NCI-H1694 (cell line): ENCODE data around the gene MPC1.
"Not testable (repeated sequence)": the region's sequence is repeated elsewhere in the genome, so short reads cannot be mapped to it uniquely, and the experiment has no call there.

Experiments
- DNase-seq: peaks from one replicate; lab custom pipeline; 2025; lab: John Stamatoyannopoulos, UW

Gene MPC1

DNA sequence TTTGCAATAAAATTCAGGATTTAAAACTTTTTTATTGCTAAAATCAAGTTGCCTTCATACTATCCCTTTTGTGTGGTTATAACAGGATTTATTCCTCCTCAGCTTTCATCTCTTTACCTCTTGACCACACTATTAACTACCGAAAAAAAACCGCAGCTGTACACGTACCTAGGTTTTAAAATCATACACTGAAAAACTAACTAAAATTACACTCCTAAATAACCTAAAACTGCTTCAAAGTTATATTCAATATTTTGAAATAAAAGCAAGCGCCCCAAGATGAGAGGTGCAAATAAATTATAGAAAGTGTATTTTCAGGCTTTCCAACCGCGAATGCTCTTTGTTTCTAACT, 1.4 kb downstream of the MPC1 start:
- no peak for DNase-seq

GRCh38 chr6:166379800-166380199, 2.9 kb downstream of the MPC1 start:
- DNase-seq: no peak

GRCh38 chr6:166379103-166379586, 3.6 kb downstream of the MPC1 start:
- no peak for DNase-seq

GRCh38 chr6:166377721-166378120, 5.0 kb downstream of the MPC1 start:
- DNase-seq: no peak

GRCh38 chr6:166375013-166375412, 7.7 kb downstream of the MPC1 start:
- DNase-seq: no peak

- no peak for DNase-seq
Observed at GRCh38 chr6:166370489-166370888, 12.3 kb downstream of the MPC1 start.

DNA sequence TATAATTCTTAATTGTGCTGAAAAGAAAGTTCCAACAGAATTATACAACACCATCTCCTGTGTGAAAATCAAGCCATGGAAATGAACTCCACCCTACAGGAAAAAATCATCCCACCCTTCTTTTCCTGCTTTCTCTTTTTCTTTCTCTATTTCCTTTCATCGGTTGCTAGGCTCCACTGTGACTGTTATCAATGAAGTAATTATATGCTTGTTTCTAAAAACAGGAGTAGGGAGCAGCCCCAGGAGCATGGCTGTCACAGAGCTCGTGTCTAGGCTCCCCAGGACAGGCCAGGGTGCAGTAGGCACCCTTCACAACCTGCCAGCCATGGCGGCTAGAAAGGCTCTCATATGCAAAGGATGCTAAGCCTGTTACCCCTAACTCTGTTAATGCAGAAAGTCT, 13.0 kb downstream of the MPC1 start:
- no peak for DNase-seq

GRCh38 chr6:166366921-166367320, 15.8 kb downstream of the MPC1 start:
- DNase-seq: no peak

- DNase-seq: no peak
Observed at GRCh38 chr6:166365806-166366205, 16.9 kb downstream of the MPC1 start.

DNA sequence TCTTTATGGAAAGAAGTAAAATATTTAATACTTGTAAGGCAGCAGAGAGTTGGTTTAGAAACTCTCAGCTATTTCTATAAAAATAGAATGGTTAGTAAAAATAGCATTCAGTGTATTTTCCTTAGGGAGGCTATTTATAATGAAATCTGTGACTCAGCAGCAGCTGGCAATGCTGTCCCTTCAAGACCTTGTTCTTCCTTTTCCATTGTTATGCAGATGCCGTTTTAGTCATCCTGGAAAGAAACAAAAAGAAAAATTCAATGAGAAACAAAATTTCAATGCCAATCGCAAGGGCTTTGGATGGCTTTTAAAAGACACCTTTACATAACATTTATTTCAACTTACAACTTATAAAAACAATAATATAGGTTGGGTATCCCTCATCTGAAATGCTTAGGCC, 17.5 kb downstream of the MPC1 start:
- no peak for DNase-seq

DNA sequence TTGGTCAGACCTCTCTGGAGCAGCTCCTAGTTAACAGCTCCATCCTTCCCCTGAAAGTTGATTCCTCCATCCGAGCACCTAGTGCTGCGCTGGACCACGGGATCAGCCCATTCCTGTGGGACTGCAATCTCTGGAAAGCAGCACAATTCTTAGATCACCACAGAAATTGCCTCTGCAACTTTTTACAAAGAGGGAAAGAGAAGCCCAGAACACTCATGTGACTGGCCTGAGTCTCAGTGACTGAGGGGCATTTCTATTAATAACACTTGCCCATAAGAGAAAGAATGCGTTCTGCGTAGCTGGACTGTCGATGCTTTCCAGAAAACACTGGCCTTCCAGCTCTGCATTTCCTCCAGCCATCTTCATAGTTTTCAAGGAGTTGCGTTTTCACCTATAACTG, 18.3 kb downstream of the MPC1 start:
- DNase-seq: no peak

- DNase-seq: not testable (repeated sequence)
Observed at GRCh38 chr6:166362427-166362826, 20.3 kb downstream of the MPC1 start.

- no peak for DNase-seq
Observed at GRCh38 chr6:166361077-166361429, 21.7 kb downstream of the MPC1 start.

DNA sequence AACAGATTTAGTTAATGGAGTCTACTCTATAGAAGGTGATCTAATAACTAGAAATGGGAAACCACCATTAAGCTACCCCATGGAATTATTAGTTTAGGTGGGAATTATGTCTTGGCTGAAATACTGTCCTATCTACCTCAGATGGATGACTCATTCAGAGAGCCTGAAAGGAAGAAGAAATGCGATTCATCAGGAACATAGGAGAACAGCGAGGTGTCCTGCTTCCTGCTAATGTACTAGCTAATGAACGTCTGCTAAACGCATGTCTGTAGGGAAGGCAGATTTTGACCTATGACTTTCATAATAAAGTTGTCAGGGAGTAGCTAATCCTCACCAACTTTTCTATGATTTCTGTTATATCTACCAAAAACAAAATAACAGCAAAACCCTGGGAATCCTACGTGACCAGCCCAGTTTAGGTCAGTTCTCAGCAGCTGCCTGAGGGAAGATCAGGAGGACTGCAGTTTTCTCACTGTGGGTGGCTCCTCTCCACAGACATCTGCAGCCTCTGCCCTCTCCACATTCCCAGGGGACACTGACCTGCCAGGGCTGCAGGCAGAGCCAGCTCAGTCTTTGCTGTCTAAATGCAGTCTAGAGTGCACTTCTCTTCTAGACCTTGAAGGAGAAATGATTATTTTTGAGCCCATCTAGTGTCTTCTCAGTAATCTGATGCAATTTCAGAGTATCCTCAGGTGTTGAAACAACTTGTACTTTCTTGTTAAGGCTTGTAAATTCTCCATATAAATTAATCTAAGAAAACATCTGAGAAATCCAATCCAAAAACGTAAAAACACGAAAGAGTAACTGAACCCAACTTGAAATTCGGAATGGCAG, 22.3 kb downstream of the MPC1 start:
- no peak for DNase-seq

GRCh38 chr6:166355552-166355951, 27.2 kb downstream of the MPC1 start:
- DNase-seq: no peak

GRCh38 chr6:166354965-166355364, 27.8 kb downstream of the MPC1 start:
- DNase-seq: no peak

DNA sequence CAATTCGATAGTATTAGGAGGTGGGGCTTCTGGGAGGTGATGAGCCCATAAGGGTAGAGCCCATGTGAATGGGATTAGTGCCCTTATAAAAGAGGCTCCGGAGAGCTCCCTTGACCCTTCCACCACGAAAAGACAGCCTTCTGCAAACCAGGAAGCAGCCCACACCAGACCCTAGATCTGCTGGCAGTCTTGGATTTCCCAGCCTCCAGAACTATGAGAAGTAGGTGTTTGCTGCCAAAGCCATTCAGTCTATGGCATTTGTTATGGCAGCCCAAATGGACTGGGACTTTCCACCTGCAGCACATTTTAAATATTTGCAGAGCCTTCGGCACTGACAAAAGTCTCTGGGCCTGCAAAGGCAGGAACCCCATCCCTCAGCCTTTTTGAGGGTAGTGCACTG, 28.6 kb downstream of the MPC1 start:
- no peak for DNase-seq

DNA sequence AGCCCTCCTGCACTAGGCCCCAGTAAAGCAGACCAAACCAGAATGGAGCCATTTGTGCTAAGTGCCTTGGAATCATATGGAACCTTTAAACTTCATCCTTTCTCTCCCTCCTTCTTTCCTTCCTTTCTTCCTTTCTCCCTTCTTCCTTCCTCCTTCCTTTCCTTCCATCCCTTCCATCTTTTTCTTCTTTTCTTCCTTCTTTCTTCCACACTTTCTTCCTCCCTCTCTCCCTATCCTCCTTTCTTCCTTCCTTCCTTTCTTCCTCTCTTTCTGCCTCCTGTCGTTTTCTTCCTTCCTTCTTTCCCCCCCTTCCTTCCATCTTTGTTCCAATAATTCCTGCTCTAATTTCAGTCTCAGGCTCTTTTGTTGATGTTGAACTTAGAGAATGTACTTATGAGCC, 29.2 kb downstream of the MPC1 start:
- no peak for DNase-seq

- DNase-seq: no peak
Observed at GRCh38 chr6:166352923-166353322, 29.8 kb downstream of the MPC1 start.

DNA sequence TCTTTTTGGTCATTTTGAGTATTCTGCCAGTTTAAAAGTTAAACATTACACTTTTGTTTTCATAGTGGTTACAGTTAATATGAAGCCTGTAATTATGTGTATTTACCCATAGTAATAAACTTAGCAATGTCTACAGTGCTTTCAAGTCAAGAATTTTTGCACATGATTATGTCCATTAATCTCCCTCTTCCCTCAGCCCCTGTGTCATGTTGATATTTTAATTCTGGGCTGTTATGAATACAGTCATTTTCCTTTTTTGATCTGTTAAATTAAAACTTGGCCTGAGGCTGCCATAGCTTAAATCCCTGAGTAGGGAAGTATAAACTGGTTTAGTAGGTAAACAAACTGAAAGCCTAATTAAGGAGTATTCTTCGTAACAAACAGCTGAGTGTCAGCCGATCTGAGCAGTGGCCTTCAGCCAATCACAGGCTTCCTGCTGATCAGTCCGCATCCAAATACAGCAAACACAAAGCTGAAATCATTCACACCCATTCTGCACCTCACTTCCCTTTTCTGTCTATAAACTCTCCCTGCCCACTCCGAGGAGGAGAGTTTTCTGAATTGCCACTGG, 30.9 kb downstream of the MPC1 start:
- no peak for DNase-seq

GRCh38 chr6:166348305-166348949, 34.3 kb downstream of the MPC1 start:
- no peak for DNase-seq

- no peak for DNase-seq
Observed at GRCh38 chr6:166346965-166347364, 35.8 kb downstream of the MPC1 start.

DNA sequence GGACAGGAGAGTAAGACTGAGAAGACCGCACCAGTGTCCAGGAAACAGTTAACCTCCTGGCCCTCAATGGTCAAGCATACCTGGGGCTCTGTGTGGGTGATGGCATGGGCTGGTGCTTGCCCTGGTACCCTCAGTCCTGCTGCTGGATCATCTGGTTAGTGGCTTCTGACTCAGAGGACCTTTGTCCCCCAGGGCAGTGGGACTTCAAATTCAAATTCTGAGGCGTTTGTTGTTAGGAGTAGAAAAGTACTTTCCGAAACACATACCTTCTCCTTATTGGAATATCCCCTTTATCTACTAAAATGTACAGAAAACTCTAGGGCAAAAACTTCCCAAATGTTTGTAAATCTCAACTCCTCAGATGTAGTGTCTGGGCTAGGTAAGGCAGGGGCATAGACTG, 36.3 kb downstream of the MPC1 start:
- DNase-seq: no peak
